HepG2 (cell line): ENCODE data around the gene DIP2C. TPM values are rescaled to one million over a fixed set of nuclear protein-coding genes. Genes with fewer than 3 reads are reported as not detected.

Experiments
- ATAC-seq: fragments of 200-7000 bp; cut with Tn5 transposase; 3 replicates; pipeline ENCODE4 v1.9.1; 2020; ENCODE audit warnings: mild to moderate bottlenecking, moderate library complexity
- BruUV-seq: library from RNA; stranded (reverse); fragments of 400-500 nt; replicated peaks from 2 replicates; lab custom pipeline; 2021; lab: Mats Ljungman, UMichigan
- CTCF ChIA-PET: fragments of 300-600 bp; formaldehyde crosslinking; extraction: SDS; loops from one replicate; lab custom pipeline; 2021; ENCODE audit warnings: low total read pairs, inconsistent platforms, low intra/inter-chr PET ratio; lab: Yijun Ruan, JAX
- POLR2A ChIA-PET: fragments of 350-600 bp; sonication (Branson Sonifier 250); formaldehyde crosslinking; loops from one replicate; lab custom pipeline; 2020; ENCODE audit warnings: antibody characterized with exemption, inconsistent platforms; lab: Yijun Ruan, JAX
- DNase-seq: peaks from one replicate; pipeline ENCODE4 v3.0.0-alpha.2; 2015; ENCODE audit warnings: low spot score
- FAIRE-seq: peaks from 3 replicates; lab custom pipeline; 2011; peaks lifted over from hg19 to GRCh38; lab: Jason Lieb, UNC
- H2AFZ ChIP-seq: one replicate; pipeline ENCODE4 v1.6.1; 2011; ENCODE audit warnings: low read length, inconsistent platforms
- H3K27ac ChIP-seq: fragments of 300-600 bp; 3 replicates; pipeline ENCODE4 v1.8.0; 2011; ENCODE audit warnings: mixed run types, mild to moderate bottlenecking, mixed read lengths, low read length, inconsistent platforms; ENCODE audit not compliant: insufficient read depth; ENCODE audit errors: extremely low read length
- H3K27me3 ChIP-seq, 2 experiments: fragments of 200-600 bp in 1 of 2; 2 replicates in 1 of 2; 3 replicates in 1 of 2; pipeline versions ENCODE4 v1.6.0 to v1.8.0; 2011; ENCODE audit warnings: low read length in 2 of 2, mild to moderate bottlenecking in 2 of 2, moderate library complexity in 2 of 2, inconsistent platforms in 1 of 2; ENCODE audit not compliant: insufficient read depth in 2 of 2, control insufficient read depth in 1 of 2
- H3K36me3 ChIP-seq, 2 experiments: fragments of 200-600 bp in 1 of 2; replicated peaks in 1 of 2; 2 replicates in 1 of 2; 3 replicates in 1 of 2; pipeline versions ENCODE4 v1.5.1 to v1.8.0; 2011; ENCODE audit warnings: low read length in 2 of 2, inconsistent platforms in 1 of 2; ENCODE audit not compliant: insufficient read depth in 2 of 2, control insufficient read depth in 1 of 2
- H3K4me1 ChIP-seq: 2 replicates; pipeline ENCODE4 v1.5.1; 2012; ENCODE audit warnings: low read length, inconsistent platforms; ENCODE audit not compliant: insufficient read depth
- H3K4me2 ChIP-seq: 2 replicates; pipeline ENCODE4 v1.6.0; 2011; ENCODE audit warnings: low read depth, low read length, inconsistent platforms
- H3K4me3 ChIP-seq, 3 experiments: fragments of 200-600 bp in 1 of 3; sonication (generic), shearing (Covaris generic) in 1 of 3; replicated peaks in 1 of 3; 2 replicates each; pipeline ENCODE4 v1.5.1; 2011 to 2016; ENCODE audit warnings: low read length in 3 of 3, inconsistent platforms in 2 of 3, low read depth in 2 of 3, mild to moderate bottlenecking in 2 of 3, control low read depth in 1 of 3, mixed read lengths in 1 of 3; ENCODE audit not compliant: insufficient read depth in 1 of 3
- H3K79me2 ChIP-seq: one replicate; pipeline ENCODE4 v1.6.1; 2011; ENCODE audit warnings: low read length, inconsistent platforms; ENCODE audit not compliant: insufficient read depth
- H3K9ac ChIP-seq: 2 replicates; pipeline ENCODE4 v1.6.0; 2011; ENCODE audit warnings: mild to moderate bottlenecking, low read depth, low read length, inconsistent platforms; ENCODE audit not compliant: insufficient read depth
- H3K9me3 ChIP-seq: 2 replicates; pipeline ENCODE4 v1.5.1; 2012; ENCODE audit warnings: mild to moderate bottlenecking, low read length
- H4K20me1 ChIP-seq: 2 replicates; pipeline ENCODE4 v1.6.0; 2011; ENCODE audit warnings: inconsistent platforms, mild to moderate bottlenecking, low read length, moderate library complexity; ENCODE audit not compliant: insufficient read depth
- CREB3 ChIP-seq: sonication (generic); formaldehyde crosslinking; IDR thresholded peaks from 2 replicates; pipeline ENCODE4 v1.5.0; 2020; ENCODE audit warnings: missing genetic modification reagents
- HMGA1 ChIP-seq: sonication (generic); formaldehyde crosslinking; conservative IDR thresholded peaks from 2 replicates; pipeline ENCODE4 v1.4.0; 2020; ENCODE audit warnings: missing genetic modification reagents
- POGK ChIP-seq: sonication (generic); formaldehyde crosslinking; conservative IDR thresholded peaks from 2 replicates; pipeline ENCODE4 v1.8.0; 2022; ENCODE audit warnings: mild to moderate bottlenecking, moderate library complexity, missing genetic modification reagents
- SALL1 ChIP-seq: sonication (generic); formaldehyde crosslinking; IDR thresholded peaks from 2 replicates; pipeline ENCODE4 v1.8.0; 2022; ENCODE audit warnings: mild to moderate bottlenecking, missing genetic modification reagents
- ZBTB3 ChIP-seq: sonication (generic); formaldehyde crosslinking; IDR thresholded peaks from 2 replicates; pipeline ENCODE4 v1.4.0; 2020; ENCODE audit warnings: low read depth, mild to moderate bottlenecking, moderate library complexity, missing genetic modification reagents, borderline replicate concordance
- ZKSCAN5 ChIP-seq: sonication (generic); formaldehyde crosslinking; IDR thresholded peaks from 2 replicates; pipeline ENCODE4 v1.5.1; 2020; ENCODE audit warnings: mild to moderate bottlenecking, missing genetic modification reagents
- ZNF7 ChIP-seq: IDR thresholded peaks from 2 replicates; pipeline ENCODE4 v1.6.1; 2016; ENCODE audit warnings: missing biosample characterization, missing genetic modification reagents
- ZNF749 ChIP-seq: sonication (generic); formaldehyde crosslinking; IDR thresholded peaks from 2 replicates; pipeline ENCODE4 v1.8.0; 2022; ENCODE audit warnings: mild to moderate bottlenecking, missing genetic modification reagents, moderate library complexity, borderline replicate concordance
- ZSCAN29 ChIP-seq: sonication (generic); formaldehyde crosslinking; conservative IDR thresholded peaks from 2 replicates; pipeline ENCODE4 v1.4.0; 2020; ENCODE audit warnings: mild to moderate bottlenecking, missing genetic modification reagents
- WGBS: methylation state at CpG from one replicate; pipeline ENCODE4 v1.1.6; 2017; ENCODE audit warnings: low lambda C conversion rate; 5-methylcytosine and 5-hydroxymethylcytosine counted together
- in situ Hi-C: cut with HindIII; loops from 2 replicates; pipeline ENCODE4 v1.10.0; 2017; ENCODE audit warnings: low pct_unique_long_range_greater_than_20kb; ENCODE audit not compliant: extremely low pct_ligation_motif_present
- intact Hi-C: fragments of 100-400 bp; cut with micrococcal nuclease; formaldehyde crosslinking; loops from one replicate; pipeline ENCODE4 v1.10.0; 2022; ENCODE audit not compliant: unreplicated experiment
- polyA plus RNA-seq, 8 experiments: library from polyadenylated mRNA; depleted of rRNA in 3 of 8; stranded (reverse) in 7 of 8; unstranded in 1 of 8; fragments of >200 nt; fragmentation: Illumina TruSeq in 4 of 8; extraction: Trizol in 4 of 8; gene quantifications; 2 replicates each; pipeline versions ENCODE4 v1.2.1 to v1.2.3, GENCODE V29; 2011 to 2016; ENCODE audit warnings: low read depth in 4 of 8, missing spikeins in 1 of 8, mixed read lengths in 1 of 8; ENCODE audit not compliant: insufficient read depth in 1 of 8
- total RNA-seq, 5 experiments: library from RNA; depleted of rRNA; stranded (reverse); fragments of >200 nt; fragmentation: Illumina TruSeq; extraction: Trizol; gene quantifications; 2 replicates each; pipeline ENCODE4 v1.2.3, GENCODE V29; 2016; ENCODE audit warnings: low read depth in 1 of 5

DIP2C gene
- total and polyA plus RNA-seq, 2 of the 13 experiments (the other 11 are each of a cell fraction or from before 2014, with no cell fraction given) = 2.2 to 2.7 TPM

GRCh38 chr10:396107-396506 lies 293.4 kb downstream of the DIP2C start:
- in situ Hi-C loops = no loop called here

More at GRCh38 chr10:396107-396506, 293.4 kb downstream of the DIP2C start:
- H3K27me3 ChIP-seq = no peaks in the 10 kb centered on the region
- ChIA-PET POLR2A (no interaction called here), CTCF (no interaction called here)
- H3K36me3 ChIP-seq = no peaks in the 10 kb centered on the region; a peak in 1 of 5 replicates
- no peaks in the 10 kb centered on the region for H4K20me1 ChIP-seq
- H3K4me3 ChIP-seq = no peak overlapping the region
- no TSS peak for BruUV-seq
- H3K4me1 ChIP-seq = no peaks in the 10 kb centered on the region
- H3K4me2 ChIP-seq = no peak overlapping the region
- WGBS = 81% methylated on average over 5 of the region's 5 CpGs
- intact Hi-C loops = no loop called here
- H3K9me3 ChIP-seq = no peaks in the 10 kb centered on the region
- ATAC-seq (no peak), DNase-seq (no peak), FAIRE-seq (no peak)
- no peaks in the 10 kb centered on the region for H3K79me2 ChIP-seq
- no peak overlapping the region for H3K9ac ChIP-seq
- TF ChIP-seq CREB3 (no peak), ZBTB3 (CRISPR knock-in tag) (no peak), SALL1 (no peak), HMGA1 (CRISPR knock-in tag) (no peak), ZNF7 (CRISPR knock-in tag) (no peak), ZNF749 (CRISPR knock-in tag) (no peak), ZSCAN29 (CRISPR knock-in tag) (no peak), POGK (no peak), ZKSCAN5 (CRISPR knock-in tag) (no peak)
- H2AFZ ChIP-seq = no peak overlapping the region
- no peak overlapping the region for H3K27ac ChIP-seq
